Testis (tissue), 3 donors: ENCODE results near the gene SESN2. TPM values are rescaled to one million over a fixed set of nuclear protein-coding genes. Genes with fewer than 3 reads are reported as not detected.
A peak's percentile ranks its signal among the peaks of the same experiment; 100 is the strongest.

ENCODE experiments used
- DNase-seq: peaks from one replicate; pipeline ENCODE4 v3.0.0-alpha.2; 2019
- H3K27ac ChIP-seq, 2 donors: fragments of 200-600 bp; sonication (generic); one replicate each; pipeline ENCODE4 v1.5.1; 2019
- H3K27me3 ChIP-seq: fragments of 200-600 bp; sonication (generic); one replicate; pipeline ENCODE4 v1.5.1; 2019
- H3K36me3 ChIP-seq: fragments of 200-600 bp; sonication (generic); one replicate; pipeline ENCODE4 v1.5.1; 2017; ENCODE audit warnings: low read depth; ENCODE audit errors: missing control alignments
- H3K4me1 ChIP-seq: fragments of 200-600 bp; sonication (generic); one replicate; pipeline ENCODE4 v1.5.1; 2019
- H3K4me3 ChIP-seq, 2 donors: fragments of 200-600 bp; sonication (generic); one replicate each; pipeline ENCODE4 v1.5.1; 2017 to 2019
- H3K9me3 ChIP-seq: fragments of 200-600 bp; sonication (generic); one replicate; pipeline ENCODE4 v1.5.1; 2017
- POLR2A ChIP-seq: fragments of 450-650 bp; IDR thresholded peaks from one replicate; pipeline ENCODE4 v1.6.1; 2017; ENCODE audit warnings: antibody characterized with exemption, mild to moderate bottlenecking, moderate library complexity
- WGBS, 2 donors: methylation state at CpG; one replicate each; pipeline ENCODE4 v1.1.5; 2018; 5-methylcytosine and 5-hydroxymethylcytosine counted together
- intact Hi-C: fragments of 100-400 bp; cut with DNase I; formaldehyde crosslinking; loops from one replicate; pipeline ENCODE4 v1.15.1; 2023; ENCODE audit warnings: low total_unique reads
- polyA plus RNA-seq: library from polyadenylated mRNA; stranded (reverse); fragments of 350-450 nt; fragmentation: Illumina TruSeq; extraction: RNeasy Lipid Tissue Mini Kit (QIAGEN cat#74804); gene quantifications from one replicate; pipeline ENCODE4 v1.2.3, GENCODE V29; 2014; ENCODE audit warnings: low read depth, low replicate concordance; ENCODE audit not compliant: insufficient read depth
- total RNA-seq, 2 donors: library from RNA; depleted of rRNA; stranded (reverse); fragments of >200 nt; gene quantifications; one replicate each; pipeline ENCODE4 v1.2.3, GENCODE V29; 2016
- TF ChIP-seq, protein P1 (sequence below), 3 experiments: fragments of 450-650 bp in 2 of 3; fragments of 200-600 bp in 1 of 3; sonication (generic) in 1 of 3; IDR thresholded peaks; one replicate each; pipeline ENCODE4 v1.5.1; 2016 to 2019; ENCODE audit warnings: antibody characterized with exemption in 3 of 3, mild to moderate bottlenecking in 2 of 3, moderate library complexity in 1 of 3

Gene SESN2
- total and polyA plus RNA-seq, 3 donors from 2014 or later = 16.9 to 43.7 (median 36.7) TPM

DNA sequence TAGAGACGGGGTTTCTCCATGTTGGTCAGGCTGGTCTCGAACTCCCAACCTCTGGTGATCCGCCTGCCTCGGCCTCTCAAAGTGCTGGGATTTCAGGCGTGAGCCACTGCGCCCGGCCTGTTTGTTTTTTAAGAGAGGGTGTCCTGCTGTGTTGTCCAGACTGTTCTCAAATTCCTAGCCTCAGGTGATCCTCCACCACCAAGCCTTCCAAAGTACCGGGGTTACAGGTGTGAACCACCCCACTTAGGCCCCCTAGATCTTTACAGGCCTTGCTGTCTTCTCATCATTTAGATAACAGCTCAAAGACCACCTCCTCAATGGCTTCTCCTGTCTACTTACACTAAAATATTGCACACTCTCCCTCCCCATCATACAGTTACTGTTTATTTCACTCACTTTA is 6.3 kb downstream of the SESN2 start:
- no peaks in the 10 kb centered on the region for H3K36me3 ChIP-seq
- 83 to 88% methylated on average over 5 to 8 of the region's 8 CpGs for WGBS, 2 donors
- no peaks in the 10 kb centered on the region for H3K9me3 ChIP-seq
- no peaks in the 10 kb centered on the region for H3K27me3 ChIP-seq
- no peak overlapping the region for H3K4me3 ChIP-seq
- peaks cover 24% of the 10 kb centered on the region for H3K4me1 ChIP-seq
- no peak overlapping the region for H3K27ac ChIP-seq
- no peak for DNase-seq
- no peak for TF ChIP-seq POLR2A
- TF ChIP-seq, protein P1, sequence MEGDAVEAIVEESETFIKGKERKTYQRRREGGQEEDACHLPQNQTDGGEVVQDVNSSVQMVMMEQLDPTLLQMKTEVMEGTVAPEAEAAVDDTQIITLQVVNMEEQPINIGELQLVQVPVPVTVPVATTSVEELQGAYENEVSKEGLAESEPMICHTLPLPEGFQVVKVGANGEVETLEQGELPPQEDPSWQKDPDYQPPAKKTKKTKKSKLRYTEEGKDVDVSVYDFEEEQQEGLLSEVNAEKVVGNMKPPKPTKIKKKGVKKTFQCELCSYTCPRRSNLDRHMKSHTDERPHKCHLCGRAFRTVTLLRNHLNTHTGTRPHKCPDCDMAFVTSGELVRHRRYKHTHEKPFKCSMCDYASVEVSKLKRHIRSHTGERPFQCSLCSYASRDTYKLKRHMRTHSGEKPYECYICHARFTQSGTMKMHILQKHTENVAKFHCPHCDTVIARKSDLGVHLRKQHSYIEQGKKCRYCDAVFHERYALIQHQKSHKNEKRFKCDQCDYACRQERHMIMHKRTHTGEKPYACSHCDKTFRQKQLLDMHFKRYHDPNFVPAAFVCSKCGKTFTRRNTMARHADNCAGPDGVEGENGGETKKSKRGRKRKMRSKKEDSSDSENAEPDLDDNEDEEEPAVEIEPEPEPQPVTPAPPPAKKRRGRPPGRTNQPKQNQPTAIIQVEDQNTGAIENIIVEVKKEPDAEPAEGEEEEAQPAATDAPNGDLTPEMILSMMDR (IDR thresholded peaks at IDR 0.05) = no peak
- intact Hi-C loops = no loop called here

DNA sequence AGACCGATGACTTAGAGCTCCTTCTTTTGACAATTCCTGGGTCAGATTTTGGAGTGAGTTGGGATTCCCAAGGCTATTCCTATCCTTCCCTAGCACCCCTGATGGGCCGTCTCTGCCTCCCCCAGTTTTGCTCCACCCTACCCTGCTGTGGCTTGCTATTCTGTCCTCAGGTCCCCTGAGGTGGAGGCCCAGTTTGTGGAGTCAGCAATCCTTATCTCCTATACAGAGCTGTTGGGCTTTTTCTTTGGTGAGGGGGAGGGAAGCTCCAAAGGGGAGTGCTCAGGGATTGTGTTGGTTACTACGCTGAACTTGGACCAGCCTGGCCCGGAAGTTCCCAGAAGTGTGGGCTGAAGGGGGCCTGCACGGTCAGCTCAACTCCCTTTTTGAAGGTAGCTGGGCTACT is 7.6 kb downstream of the SESN2 start:
- H3K4me3 ChIP-seq = no peak overlapping the region
- no peaks in the 10 kb centered on the region for H3K36me3 ChIP-seq
- H3K4me1 ChIP-seq = peaks cover 19% of the 10 kb centered on the region
- DNase-seq = peak; percentile 35
- no peaks in the 10 kb centered on the region for H3K27me3 ChIP-seq
- no peaks in the 10 kb centered on the region for H3K9me3 ChIP-seq
- intact Hi-C loops = no loop called here
- 30 to 38% methylated on average over 5 of the region's 5 CpGs for WGBS, 2 donors
- no peak for TF ChIP-seq POLR2A
- TF ChIP-seq, protein P1 (IDR thresholded peaks at IDR 0.05) = no peak
- H3K27ac ChIP-seq = no peak overlapping the region

DNA sequence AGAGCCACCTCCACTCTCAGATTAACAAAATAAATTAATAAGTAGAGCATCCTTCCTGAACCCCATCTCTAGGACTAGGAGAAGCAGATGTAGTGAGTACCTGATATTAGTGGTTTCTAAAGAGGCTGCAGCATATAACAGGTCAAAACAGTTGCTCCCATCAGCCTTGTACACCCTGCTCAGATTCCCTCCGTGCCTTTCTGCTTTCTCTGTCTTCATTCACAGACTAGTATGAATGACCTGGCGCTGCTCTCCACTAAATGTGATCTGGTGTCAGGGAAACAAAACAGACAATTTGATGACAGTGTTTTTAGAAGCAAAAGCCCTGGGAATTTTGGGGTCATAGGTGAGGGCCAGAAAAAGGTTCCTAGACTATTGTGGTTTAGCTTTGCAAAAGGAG is 8.3 kb downstream of the SESN2 start:
- Histone ChIP-seq H3K36me3 (no peaks in the 10 kb centered on the region), H3K4me1 (peaks cover 19% of the 10 kb centered on the region), H3K4me3 (no peak overlapping the region), H3K27me3 (no peaks in the 10 kb centered on the region), H3K9me3 (no peaks in the 10 kb centered on the region), H3K27ac (no peak overlapping the region)
- DNase-seq = no peak
- 73 to 82% methylated on average over 2 of the region's 2 CpGs for WGBS, 2 donors
- TF ChIP-seq POLR2A = no peak
- TF ChIP-seq, protein P1 (IDR thresholded peaks at IDR 0.05) = no peak
- intact Hi-C loops = no loop called here

DNA sequence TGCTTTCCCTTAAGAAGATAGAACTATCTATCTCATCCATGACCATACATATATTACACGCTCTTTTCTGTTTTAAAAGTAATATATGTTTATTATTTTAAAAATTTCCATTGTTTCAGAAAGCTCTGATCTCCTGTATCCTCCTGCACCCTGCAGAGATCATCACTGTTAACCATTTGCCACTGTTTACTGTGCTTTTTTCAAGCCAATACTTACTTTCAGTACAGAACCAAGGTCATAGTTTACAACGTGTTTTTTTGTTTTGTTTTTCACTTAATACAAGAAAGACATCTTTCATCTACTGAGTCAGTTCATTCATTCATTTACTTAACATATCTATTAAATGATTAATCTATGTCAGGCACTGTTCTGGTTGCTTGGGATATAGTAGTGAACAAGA is 10.2 kb downstream of the SESN2 start:
- no peak for DNase-seq
- intact Hi-C loops = no loop called here

More for the DNA sequence above, 10.2 kb downstream of the SESN2 start:
- WGBS, 2 donors = 56 to 58% methylated on average over 2 of the region's 2 CpGs
- Histone ChIP-seq H3K36me3 (no peaks in the 10 kb centered on the region), H3K27me3 (no peaks in the 10 kb centered on the region), H3K4me3 (no peak overlapping the region), H3K27ac (no peak overlapping the region), H3K9me3 (no peaks in the 10 kb centered on the region), H3K4me1 (peaks cover 13% of the 10 kb centered on the region)
- no peak for TF ChIP-seq POLR2A
- TF ChIP-seq, protein P1 (IDR thresholded peaks at IDR 0.05) = no peak
